HG03064 (cell line): ENCODE measurements around the gene VAT1L.

Source experiments
- ATAC-seq: cut with Tn5 transposase; IDR thresholded peaks from one replicate; pipeline ENCODE4 v1.9.1; 2021; ENCODE audit warnings: low read depth; ENCODE audit not compliant: unreplicated experiment

Gene VAT1L

GRCh38 chr16:77788181-77789084, at the start of gene VAT1L:
Gene VAT1L (plus strand): TSS chr16:77788564. CDS start chr16:77788683, 119 bp downstream.
- ATAC-seq: no peak

- ATAC-seq: no peak
These were observed 49.4 kb upstream of the VAT1L start for GRCh38 chr16:77738706-77739558.

GRCh38 chr16:77739559-77739892, 48.8 kb upstream of the VAT1L start:
- no peak for ATAC-seq

- no peak for ATAC-seq
These were observed 44.2 kb upstream of the VAT1L start for GRCh38 chr16:77744141-77744540.

GRCh38 chr16:77745972-77746371, 42.4 kb upstream of the VAT1L start:
- no peak for ATAC-seq

- no peak for ATAC-seq
These were observed 39.9 kb upstream of the VAT1L start for GRCh38 chr16:77748421-77749005.

GRCh38 chr16:77749415-77749814, 38.9 kb upstream of the VAT1L start:
- no peak for ATAC-seq

GRCh38 chr16:77758046-77758445, 30.3 kb upstream of the VAT1L start:
- ATAC-seq: no peak

- ATAC-seq: no peak
These were observed 29.9 kb upstream of the VAT1L start for GRCh38 chr16:77758508-77758907.

GRCh38 chr16:77759201-77759600, 29.2 kb upstream of the VAT1L start:
- no peak for ATAC-seq

GRCh38 chr16:77759821-77760220, 28.5 kb upstream of the VAT1L start:
- no peak for ATAC-seq

- no peak for ATAC-seq
These were observed 27.6 kb upstream of the VAT1L start for GRCh38 chr16:77760800-77761199.

- no peak for ATAC-seq
These were observed 27.2 kb upstream of the VAT1L start for GRCh38 chr16:77761204-77761603.

GRCh38 chr16:77762262-77762661, 26.1 kb upstream of the VAT1L start:
- ATAC-seq: no peak

- ATAC-seq: no peak
These were observed 24.4 kb upstream of the VAT1L start for GRCh38 chr16:77763994-77764393.

- ATAC-seq: no peak
These were observed 21.2 kb upstream of the VAT1L start for GRCh38 chr16:77767211-77767610.

- no peak for ATAC-seq
These were observed 20.5 kb upstream of the VAT1L start for GRCh38 chr16:77767826-77768225.

- no peak for ATAC-seq
These were observed 12.2 kb upstream of the VAT1L start for GRCh38 chr16:77775911-77776909.

GRCh38 chr16:77777745-77778144, 10.6 kb upstream of the VAT1L start:
- ATAC-seq: no peak

- ATAC-seq: no peak
These were observed 8.0 kb upstream of the VAT1L start for GRCh38 chr16:77780378-77780837.
